Naive thymus-derived CD4-positive, alpha-beta T cell (primary cell): Measurements from ENCODE around the gene CCT7. TPM values are rescaled to one million over a fixed set of nuclear protein-coding genes. Genes with fewer than 3 reads are reported as not detected.

Experiments
- ATAC-seq: fragments of 150-1000 bp; cut with Tn5 transposase; 2 replicates; pipeline ENCODE4 v1.10.0; 2021; ENCODE audit warnings: mild to moderate bottlenecking, moderate library complexity
- CTCF ChIA-PET: fragments of 350-600 bp; sonication (Branson Sonifier 250); formaldehyde crosslinking; loops from one replicate; lab custom pipeline; 2021; ENCODE audit warnings: antibody characterized with exemption; lab: Charles Lee
- POLR2A ChIA-PET: fragments of 350-600 bp; sonication (Branson Sonifier 250); formaldehyde crosslinking; loops from one replicate; lab custom pipeline; 2021; ENCODE audit warnings: antibody characterized with exemption, inconsistent platforms; lab: Charles Lee
- DNase-seq, 9 donors: peaks; one replicate each; pipeline versions ENCODE4 v3.0.0 to v3.0.0-alpha.2; 2020 to 2022; ENCODE audit warnings: mixed read lengths in 1 of 9
- H3K27ac ChIP-seq: one replicate; pipeline ENCODE4 v1.7.0; 2013; ENCODE audit warnings: mild to moderate bottlenecking, low read depth, low read length, moderate library complexity
- H3K27me3 ChIP-seq, 2 donors: one replicate each; pipeline ENCODE4 v1.7.0; 2013; ENCODE audit warnings: low read length in 2 of 2, mild to moderate bottlenecking in 2 of 2, moderate library complexity in 2 of 2; ENCODE audit not compliant: control insufficient read depth in 2 of 2, insufficient read depth in 2 of 2
- H3K36me3 ChIP-seq, 3 experiments: 1 replicate in 2 of 3; 2 replicates in 1 of 3; pipeline ENCODE4 v1.7.0; 2013; ENCODE audit warnings: low read length in 3 of 3, mild to moderate bottlenecking in 3 of 3, moderate library complexity in 1 of 3; ENCODE audit not compliant: insufficient read depth in 3 of 3, control insufficient read depth in 2 of 3
- H3K4me1 ChIP-seq, 2 donors: one replicate each; pipeline ENCODE4 v1.7.0; 2013; ENCODE audit warnings: low read length in 2 of 2, mild to moderate bottlenecking in 2 of 2, moderate library complexity in 1 of 2; ENCODE audit not compliant: control insufficient read depth in 2 of 2, insufficient read depth in 2 of 2
- H3K4me3 ChIP-seq: 2 replicates; pipeline ENCODE4 v1.7.0; 2013; ENCODE audit warnings: mild to moderate bottlenecking, low read length
- H3K9me3 ChIP-seq, 3 experiments: 1 replicate in 2 of 3; 2 replicates in 1 of 3; pipeline ENCODE4 v1.7.0; 2013; ENCODE audit warnings: low read length in 3 of 3; ENCODE audit not compliant: control insufficient read depth in 2 of 3
- H3K27ac Mint-ChIP-seq, 9 donors: one replicate each; pipeline ENCODE4 v1.8.0; 2020 to 2022; ENCODE audit warnings: mixed read lengths in 9 of 9, mild to moderate bottlenecking in 8 of 9, moderate library complexity in 5 of 9, inconsistent platforms in 2 of 9
- H3K27me3 Mint-ChIP-seq, 5 donors: one replicate each; pipeline ENCODE4 v1.8.0; 2021 to 2022; ENCODE audit warnings: mixed read lengths in 5 of 5, mild to moderate bottlenecking in 1 of 5
- H3K36me3 Mint-ChIP-seq, 5 donors: one replicate each; pipeline ENCODE4 v1.8.0; 2020 to 2022; ENCODE audit warnings: mixed read lengths in 5 of 5, mild to moderate bottlenecking in 3 of 5, inconsistent platforms in 1 of 5
- H3K4me1 Mint-ChIP-seq, 7 donors: one replicate each; pipeline ENCODE4 v1.8.0; 2020 to 2022; ENCODE audit warnings: mixed read lengths in 7 of 7, mild to moderate bottlenecking in 3 of 7, inconsistent platforms in 1 of 7
- H3K4me3 Mint-ChIP-seq, 10 donors: one replicate each; pipeline ENCODE4 v1.8.0; 2020 to 2022; ENCODE audit warnings: mild to moderate bottlenecking in 10 of 10, mixed read lengths in 10 of 10, moderate library complexity in 6 of 10, inconsistent platforms in 2 of 10
- H3K9me3 Mint-ChIP-seq, 11 donors: one replicate each; pipeline ENCODE4 v1.8.0; 2020 to 2022; ENCODE audit warnings: mixed read lengths in 11 of 11, mild to moderate bottlenecking in 4 of 11, inconsistent platforms in 1 of 11, moderate library complexity in 1 of 11
- intact Hi-C, 2 donors: fragments of 100-400 bp; cut with micrococcal nuclease; formaldehyde crosslinking; loops; one replicate each; pipeline ENCODE4 v1.15.1; 2023
- polyA plus RNA-seq, 2 donors: library from polyadenylated mRNA; unstranded; fragments of 300-500 nt; fragmentation: Illumina TruSeq; gene quantifications; one replicate each; pipeline ENCODE4 v1.2.3, GENCODE V29; 2021
- total RNA-seq, 6 experiments: library from RNA in 5 of 6; stranded (reverse) in 5 of 6; gene quantifications; 1 replicate in 5 of 6; 2 replicates in 1 of 6; pipeline ENCODE4 v1.2.3 and lab custom pipeline; 2021 to 2026

CCT7 gene
- total and polyA plus RNA-seq, 7 experiments from 2014 or later = 118 to 322 (median 185) TPM

DNA sequence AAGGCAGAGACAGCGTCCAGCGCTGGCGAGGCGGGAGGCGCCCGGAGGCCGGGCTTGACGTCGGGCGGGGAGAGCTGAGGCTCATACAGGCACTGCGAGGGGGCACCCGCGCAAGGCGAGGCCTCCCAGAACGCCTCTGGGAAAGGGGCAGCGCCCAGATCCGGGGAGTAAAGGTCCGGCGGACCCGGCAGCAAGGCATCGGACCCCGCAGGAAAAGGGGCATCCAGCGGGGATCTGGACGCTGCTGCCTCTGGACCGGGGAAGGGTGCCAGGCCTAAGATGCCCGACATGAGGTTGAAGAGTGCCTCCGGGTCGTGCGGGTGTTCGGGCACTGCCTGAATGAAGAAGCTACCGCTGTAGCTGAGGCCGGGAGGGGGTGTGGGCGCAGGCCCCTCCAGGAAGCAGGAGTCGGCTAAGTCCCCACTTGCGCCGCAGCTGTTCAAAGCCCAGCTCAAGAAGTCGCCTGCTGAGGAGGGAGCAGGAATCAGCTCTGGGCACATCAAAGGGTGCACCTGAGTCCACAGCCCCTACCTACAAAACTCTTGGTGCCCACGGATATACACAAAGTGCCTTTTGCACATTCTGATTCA, 58.3 kb downstream of the CCT7 start:
- Mint-ChIP-seq H3K4me1 (peaks cover 7 to 25% (median 14%) of the 10 kb centered on the region in 7 donors), H3K27me3 (peaks cover 42 to 84% (median 61%) of the 10 kb centered on the region in 5 donors), H3K27ac (peak overlapping the region in 2 of 9 donors; percentile 32), H3K36me3 (no peaks in the 10 kb centered on the region), H3K4me3 (peak overlapping the region; percentile 42 to 78 (median 68)), H3K9me3 (peaks cover 0 to 3% (median 0%) of the 10 kb centered on the region in 11 donors)
- H3K36me3 ChIP-seq = no peaks in the 10 kb centered on the region
- peak overlapping the region; percentile 72 for H3K4me3 ChIP-seq
- no peak for ATAC-seq
- peaks cover 17 to 18% of the 10 kb centered on the region in 2 donors for H3K4me1 ChIP-seq
- no peaks in the 10 kb centered on the region for H3K9me3 ChIP-seq
- intact Hi-C loops = loop anchor here (2.0 to 10.0 kb wide), 4 partner anchors 180 to 1280 kb away; partner anchors contain the start of genes RAB11FIP5 (in 1 of the 2), SFXN5 (in 1 of the 2) and SPR (in 1 of the 2)
- CTCF ChIA-PET = no interaction called here
- peaks cover 11 to 24% of the 10 kb centered on the region in 2 donors for H3K27me3 ChIP-seq
- peak in 2 of 9 donors; percentile 11 to 25 for DNase-seq
- H3K27ac ChIP-seq = no peak overlapping the region
- POLR2A ChIA-PET = interaction anchor here (2.4 kb wide), 1 partner anchor 59 kb away, joined by 9 read pairs; the partner anchor contains the start of gene PRADC1

DNA sequence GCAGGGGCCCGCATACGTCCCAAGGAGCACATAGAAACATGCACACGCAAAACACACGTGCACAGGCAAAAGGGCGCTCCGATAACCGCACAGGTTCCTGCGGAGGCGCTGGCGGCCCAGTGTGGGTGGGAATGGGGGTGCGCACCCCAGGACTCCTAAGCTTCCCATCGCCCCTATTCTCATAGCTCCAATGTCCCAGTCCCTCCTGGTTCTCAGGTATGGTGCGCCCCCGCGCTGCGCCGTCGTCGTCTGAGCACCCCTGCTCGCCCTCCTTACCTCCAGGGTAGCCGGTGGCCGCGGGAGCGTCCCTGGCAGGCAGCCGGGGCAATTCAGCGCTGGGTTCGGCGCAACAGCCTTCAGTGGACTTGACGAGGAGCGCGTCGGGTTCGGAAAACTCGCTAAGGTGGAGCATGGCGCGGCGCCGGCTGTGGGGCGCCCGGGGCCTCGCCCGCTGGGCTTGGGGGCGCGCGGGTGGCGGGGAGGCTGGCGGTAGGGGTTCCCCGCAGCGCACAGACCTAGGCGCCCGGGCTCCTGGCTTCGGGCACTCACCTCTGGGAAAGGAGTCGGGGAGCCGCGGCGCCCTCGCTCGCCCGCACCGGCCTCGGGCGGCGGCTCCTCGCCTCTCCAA, 58.9 kb downstream of the CCT7 start:
- Mint-ChIP-seq H3K9me3 (peaks cover 0 to 4% (median 0%) of the 10 kb centered on the region in 11 donors), H3K4me3 (peak overlapping the region; percentile 42 to 78 (median 68)), H3K4me1 (peaks cover 7 to 25% (median 14%) of the 10 kb centered on the region in 7 donors), H3K27me3 (peaks cover 48 to 86% (median 66%) of the 10 kb centered on the region in 5 donors), H3K27ac (peak overlapping the region in 4 of 9 donors; percentile 9 to 32 (median 30)), H3K36me3 (no peaks in the 10 kb centered on the region)
- no peak overlapping the region for H3K27ac ChIP-seq
- ATAC-seq = no peak
- H3K4me1 ChIP-seq = peaks cover 17 to 18% of the 10 kb centered on the region in 2 donors
- no peaks in the 10 kb centered on the region for H3K36me3 ChIP-seq
- CTCF ChIA-PET = no interaction called here
- intact Hi-C loops = loop anchor here (1.0 to 10.0 kb wide), 9 partner anchors 9 to 1279 kb away; partner anchors contain the start of genes ALMS1 (in 2 of the 2), FBXO41 (in 2 of the 2), CCT7 (in 1 of the 2) and PRADC1 (in 1 of the 2)
- H3K9me3 ChIP-seq = no peaks in the 10 kb centered on the region
- peak in 4 of 9 donors; percentile 9 to 34 (median 12) for DNase-seq
- H3K27me3 ChIP-seq = peaks cover 11 to 25% of the 10 kb centered on the region in 2 donors
- H3K4me3 ChIP-seq = peak overlapping the region; percentile 72
- POLR2A ChIA-PET = interaction anchor here (2.4 kb wide), 1 partner anchor 60 kb away, joined by 9 read pairs; the partner anchor contains the start of gene PRADC1

GRCh38 chr2:73293534-73294171, 59.5 kb downstream of the CCT7 start, which contains the start of gene EGR4:
Gene EGR4 (minus strand): TSS chr2:73293548. CDS start chr2:73293317, 231 bp downstream.
- H3K27ac ChIP-seq = no peak within 1 kb of the TSS
- ATAC-seq (peak; percentile 94), DNase-seq (peak; percentile 70 to 96 (median 88))
- H3K9me3 Mint-ChIP-seq = peaks cover 0 to 4% (median 0%) of the 10 kb centered on the region in 11 donors
- peaks cover 7 to 25% (median 14%) of the 10 kb centered on the region in 7 donors for H3K4me1 Mint-ChIP-seq
- H3K27me3 Mint-ChIP-seq = peaks cover 48 to 83% (median 66%) of the 10 kb centered on the region in 5 donors
- CTCF ChIA-PET = no interaction called here
- H3K4me1 ChIP-seq = peaks cover 17 to 18% of the 10 kb centered on the region in 2 donors
- no peaks in the 10 kb centered on the region for H3K9me3 ChIP-seq
- peak within 1 kb of the TSS; percentile 59 to 82 (median 72) for H3K4me3 Mint-ChIP-seq
- POLR2A ChIA-PET = interaction anchor here (2.4 kb wide), 1 partner anchor 61 kb away, joined by 9 read pairs; the partner anchor contains the start of gene PRADC1
- no peaks in the 10 kb centered on the region for H3K36me3 Mint-ChIP-seq
- intact Hi-C loops = loop anchor here (1.0 to 10.0 kb wide), 9 partner anchors 9 to 1279 kb away; partner anchors contain the start of genes ALMS1 (in 2 of the 2), FBXO41 (in 2 of the 2), CCT7 (in 1 of the 2) and PRADC1 (in 1 of the 2)
- H3K27ac Mint-ChIP-seq = peak within 1 kb of the TSS in 4 of 9 donors; percentile 9 to 81 (median 30)
- peak within 1 kb of the TSS; percentile 72 for H3K4me3 ChIP-seq
- H3K36me3 ChIP-seq = no peaks in the 10 kb centered on the region
- peaks cover 11 to 25% of the 10 kb centered on the region in 2 donors for H3K27me3 ChIP-seq

DNA sequence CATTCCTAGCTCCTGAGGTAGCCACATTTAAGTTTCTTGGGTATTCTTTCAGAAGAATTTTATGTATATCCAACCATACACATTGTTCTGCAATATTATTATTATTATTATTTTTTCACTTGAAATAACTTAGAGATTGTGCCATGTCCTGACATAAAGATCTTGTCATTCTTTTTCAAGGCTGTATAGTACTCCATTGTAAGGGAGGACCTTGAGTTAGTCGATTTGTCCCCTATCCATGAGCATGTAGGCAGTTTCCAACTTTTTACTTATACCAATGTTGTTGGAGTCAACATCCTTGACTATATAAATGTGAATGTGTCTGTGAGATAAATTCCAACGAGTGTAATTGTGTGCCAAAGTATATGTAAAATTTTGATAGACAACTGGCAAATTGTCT, 60.1 kb downstream of the CCT7 start:
- no peak overlapping the region for H3K27ac Mint-ChIP-seq
- Histone ChIP-seq H3K4me1 (peaks cover 17 to 18% of the 10 kb centered on the region in 2 donors), H3K36me3 (no peaks in the 10 kb centered on the region), H3K27ac (no peak overlapping the region), H3K27me3 (peaks cover 11 to 25% of the 10 kb centered on the region in 2 donors), H3K4me3 (no peak overlapping the region), H3K9me3 (no peaks in the 10 kb centered on the region)
- H3K27me3 Mint-ChIP-seq = peaks cover 50 to 78% (median 62%) of the 10 kb centered on the region in 5 donors
- H3K9me3 Mint-ChIP-seq = peaks cover 0 to 4% (median 0%) of the 10 kb centered on the region in 11 donors
- DNase-seq (no peak), ATAC-seq (no peak)
- POLR2A ChIA-PET = interaction anchor here (2.4 kb wide), 1 partner anchor 61 kb away, joined by 9 read pairs; the partner anchor contains the start of gene PRADC1
- CTCF ChIA-PET = no interaction called here
- H3K4me1 Mint-ChIP-seq = peaks cover 7 to 25% (median 14%) of the 10 kb centered on the region in 7 donors
- intact Hi-C loops = loop anchor here (5.0 to 10.0 kb wide), 3 partner anchors 182 to 1278 kb away; partner anchors contain the start of genes RAB11FIP5 (in 1 of the 2) and SPR (in 1 of the 2)
- peak overlapping the region in 6 of 10 donors; percentile 32 to 68 (median 60) for H3K4me3 Mint-ChIP-seq
- no peaks in the 10 kb centered on the region for H3K36me3 Mint-ChIP-seq

GRCh38 chr2:73295751-73296400, 61.8 kb downstream of the CCT7 start:
- Mint-ChIP-seq H3K9me3 (peaks cover 0 to 5% (median 0%) of the 10 kb centered on the region in 11 donors), H3K36me3 (no peaks in the 10 kb centered on the region), H3K4me3 (no peak overlapping the region), H3K27ac (peak overlapping the region in 1 of 9 donors; percentile 87), H3K27me3 (peaks cover 56 to 73% (median 61%) of the 10 kb centered on the region in 5 donors), H3K4me1 (peaks cover 7 to 19% (median 8%) of the 10 kb centered on the region in 7 donors)
- ChIA-PET POLR2A (no interaction called here), CTCF (interaction anchor here (0.7 kb wide), 1 partner anchor 58 kb away, joined by 3 read pairs; no protein-coding TSS in a partner anchor)
- no peak for DNase-seq
- H3K27ac ChIP-seq = no peak overlapping the region
- H3K27me3 ChIP-seq = peaks cover 11 to 25% of the 10 kb centered on the region in 2 donors
- intact Hi-C loops = loop anchor here in 1 of 2 donors (10.0 kb wide), 1 partner anchor 411 kb away; the partner anchor contains the start of gene SPR
- H3K4me3 ChIP-seq = no peak overlapping the region
- no peaks in the 10 kb centered on the region for H3K9me3 ChIP-seq
- H3K4me1 ChIP-seq = peaks cover 16 to 17% of the 10 kb centered on the region in 2 donors
- no peak for ATAC-seq
- H3K36me3 ChIP-seq = no peaks in the 10 kb centered on the region
